SU-DHL-6 (cell line): ENCODE data around the gene NRP1.

Source experiments
- EZH2phosphoT487 ChIP-seq: fragments of 200-600 bp; sonication (generic), shearing (Covaris generic); conservative IDR thresholded peaks from 2 replicates; pipeline ENCODE4 v1.6.1; 2018; ENCODE audit warnings: mild to moderate bottlenecking, antibody characterized with exemption, low read length, moderate library complexity, mixed read lengths
- TF ChIP-seq, protein P1 (sequence below): fragments of 200-600 bp; sonication (generic); IDR thresholded peaks from one replicate; pipeline ENCODE4 v1.5.1; 2017; ENCODE audit warnings: antibody characterized with exemption, mild to moderate bottlenecking, low read length, moderate library complexity; ENCODE audit not compliant: insufficient read depth, poor library complexity, severe bottlenecking

DNA sequence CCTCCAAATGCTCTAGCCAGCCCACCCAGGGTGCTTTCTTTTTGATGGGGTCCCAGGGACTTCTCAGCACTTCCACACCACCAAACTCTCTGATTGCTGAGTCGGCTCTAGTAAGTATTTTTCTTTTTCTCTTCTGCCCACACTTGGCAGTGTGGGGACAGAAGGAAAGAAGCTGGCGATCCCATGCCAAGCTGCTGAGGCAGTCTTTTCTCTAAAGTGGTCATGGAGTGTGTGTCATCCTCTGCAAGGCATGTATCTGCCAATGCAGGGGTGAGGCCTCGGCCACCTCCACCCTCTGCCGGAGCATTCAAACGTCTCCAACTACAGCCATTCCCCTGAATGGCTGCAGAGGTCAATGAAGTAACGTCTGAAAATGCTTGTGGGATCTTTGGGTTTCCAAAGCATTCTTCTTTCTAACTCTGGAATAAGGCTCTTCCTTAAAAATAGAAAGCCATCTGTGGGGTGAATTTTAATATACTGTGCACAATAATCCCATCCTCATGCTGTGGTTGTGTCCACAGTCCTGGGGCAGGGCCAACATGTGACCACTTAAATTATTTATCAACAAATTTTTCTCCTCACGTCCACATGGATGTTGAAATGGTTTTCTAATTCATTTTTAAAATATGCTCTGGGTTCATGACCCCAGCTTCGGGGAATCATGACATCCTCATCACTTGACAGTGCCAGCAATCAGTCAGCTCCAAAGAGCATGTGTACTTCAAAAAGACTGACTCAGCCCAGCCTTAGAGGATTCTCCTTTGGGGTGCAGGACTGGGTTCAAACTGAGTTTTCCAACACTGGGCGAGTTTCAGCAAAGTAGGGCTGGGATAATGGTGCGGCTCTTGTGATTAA lies 205.1 kb downstream of the NRP1 start:
- TF ChIP-seq, protein P1, sequence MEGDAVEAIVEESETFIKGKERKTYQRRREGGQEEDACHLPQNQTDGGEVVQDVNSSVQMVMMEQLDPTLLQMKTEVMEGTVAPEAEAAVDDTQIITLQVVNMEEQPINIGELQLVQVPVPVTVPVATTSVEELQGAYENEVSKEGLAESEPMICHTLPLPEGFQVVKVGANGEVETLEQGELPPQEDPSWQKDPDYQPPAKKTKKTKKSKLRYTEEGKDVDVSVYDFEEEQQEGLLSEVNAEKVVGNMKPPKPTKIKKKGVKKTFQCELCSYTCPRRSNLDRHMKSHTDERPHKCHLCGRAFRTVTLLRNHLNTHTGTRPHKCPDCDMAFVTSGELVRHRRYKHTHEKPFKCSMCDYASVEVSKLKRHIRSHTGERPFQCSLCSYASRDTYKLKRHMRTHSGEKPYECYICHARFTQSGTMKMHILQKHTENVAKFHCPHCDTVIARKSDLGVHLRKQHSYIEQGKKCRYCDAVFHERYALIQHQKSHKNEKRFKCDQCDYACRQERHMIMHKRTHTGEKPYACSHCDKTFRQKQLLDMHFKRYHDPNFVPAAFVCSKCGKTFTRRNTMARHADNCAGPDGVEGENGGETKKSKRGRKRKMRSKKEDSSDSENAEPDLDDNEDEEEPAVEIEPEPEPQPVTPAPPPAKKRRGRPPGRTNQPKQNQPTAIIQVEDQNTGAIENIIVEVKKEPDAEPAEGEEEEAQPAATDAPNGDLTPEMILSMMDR, result no peak
- TF ChIP-seq EZH2phosphoT487, result no peak
